T-helper 2 cell treated with Interferon-gamma antibody and Interleukin-4, amounts not matched to agents 100 ng/mL and 5 ng/mL, for 36 hours (primary cell): Measurements from ENCODE around the gene ABCA9. TPM values are rescaled to one million over a fixed set of nuclear protein-coding genes. Genes with fewer than 3 reads are reported as not detected.
"Not testable (repeated sequence)": the region's sequence is repeated elsewhere in the genome, so short reads cannot be mapped to it uniquely, and the experiment has no call there.

Experiments used
- intact Hi-C: fragments of 100-400 bp; cut with micrococcal nuclease; formaldehyde crosslinking; loops from one replicate; pipeline ENCODE4 v1.15.1; 2023
- total RNA-seq: library from RNA; stranded (reverse); gene quantifications from 2 replicates; pipeline ENCODE4 v1.2.3, GENCODE V29; 2022

Gene ABCA9
- total RNA-seq: 0.27 and 0.57 TPM in 2 replicates

DNA sequence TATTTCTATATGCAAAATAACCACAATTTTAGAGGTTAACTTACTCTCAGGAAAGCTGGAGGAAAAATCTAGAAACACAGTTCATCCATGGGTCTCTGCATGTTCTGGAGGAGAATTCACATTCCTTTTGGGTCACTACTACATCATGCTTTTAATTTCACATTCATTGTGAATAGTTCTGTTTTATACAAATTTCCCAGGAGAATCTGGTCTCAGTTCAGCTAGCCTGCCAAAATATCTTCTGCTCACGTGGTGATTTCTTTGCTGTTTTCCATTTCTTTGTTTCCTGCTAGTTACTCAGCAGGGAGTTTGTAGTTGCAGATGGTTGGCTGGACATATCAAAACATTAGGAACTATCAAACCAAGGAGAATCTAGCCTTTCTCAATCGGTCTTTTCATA is at the start of gene ABCA9:
Gene ABCA9 (minus strand): TSS at position 106 of the 400 bp plus-strand sequence. CDS start 9,801 bp downstream, outside the sequence.
- intact Hi-C loops: no loop called here

DNA sequence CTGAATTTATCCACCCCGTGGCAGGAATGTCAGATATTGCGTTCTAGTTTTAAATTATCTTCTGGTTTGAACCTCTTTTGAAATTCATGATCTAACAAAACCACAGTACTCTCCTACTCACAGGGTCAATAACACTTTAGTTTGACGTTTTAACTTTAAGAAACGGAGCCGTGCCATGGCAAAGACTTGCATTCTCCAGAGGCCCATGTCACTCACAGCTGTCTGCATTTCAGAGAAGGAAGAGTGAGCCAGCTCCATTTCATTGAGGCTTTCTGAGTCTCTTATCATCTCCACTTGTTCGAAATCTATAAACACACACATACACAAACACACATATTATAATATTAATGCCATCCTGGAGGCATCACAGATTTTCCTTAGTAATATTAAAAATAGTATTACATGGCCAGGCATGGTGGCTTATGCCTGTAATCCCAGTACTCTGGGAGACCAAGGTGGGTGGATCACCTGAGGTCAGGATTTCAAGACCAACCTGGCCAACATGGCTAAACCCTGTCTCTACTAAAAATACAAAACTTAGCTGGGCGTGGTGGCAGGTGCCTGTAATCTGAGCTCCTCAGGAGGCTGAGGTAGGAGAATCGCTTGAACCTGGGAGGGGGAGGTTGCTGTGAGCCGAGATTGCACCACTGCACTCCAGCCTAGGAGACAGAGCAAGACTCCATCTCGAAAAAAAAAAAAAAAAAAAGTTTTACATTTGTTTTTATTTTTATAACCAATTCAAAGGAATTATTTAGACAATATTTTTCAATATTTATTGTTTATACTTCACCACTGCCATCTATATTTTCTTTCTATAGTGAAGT is 45.4 kb upstream of the ABCA9 start:
- intact Hi-C loops: no loop called here

- intact Hi-C loops: no loop called here
These were observed 43.0 kb upstream of the ABCA9 start for GRCh38 chr17:69103557-69104233.

- intact Hi-C loops: no loop called here
These were observed 37.9 kb upstream of the ABCA9 start for GRCh38 chr17:69098625-69099024.

DNA sequence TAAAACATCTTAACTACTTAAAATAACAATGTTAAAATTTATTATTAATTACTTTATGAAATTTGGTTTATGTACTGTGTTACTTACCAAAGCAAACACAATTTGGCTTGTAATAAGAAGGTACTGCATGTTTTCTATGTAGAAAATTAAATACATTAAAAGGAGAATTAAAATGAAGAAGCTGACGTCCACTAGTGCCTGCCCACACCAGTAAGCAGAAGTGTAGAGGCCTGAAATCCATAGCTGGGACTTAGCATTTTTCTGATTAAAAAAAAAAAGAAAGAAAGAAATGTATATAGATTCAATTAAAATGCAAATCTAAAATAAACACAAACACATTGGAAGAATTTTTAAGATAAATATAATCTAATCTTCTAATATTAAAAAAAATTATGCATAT is 35.8 kb upstream of the ABCA9 start:
- intact Hi-C loops: no loop called here

- intact Hi-C loops: no loop called here
These were observed 33.3 kb upstream of the ABCA9 start for GRCh38 chr17:69093995-69094394.

- intact Hi-C loops: no loop called here
These were observed 32.6 kb upstream of the ABCA9 start for GRCh38 chr17:69093279-69093789.

- intact Hi-C loops: no loop called here
These were observed 29.6 kb upstream of the ABCA9 start for GRCh38 chr17:69090365-69090764.

- intact Hi-C loops: no loop called here
These were observed 28.0 kb upstream of the ABCA9 start for GRCh38 chr17:69088643-69089200.

DNA sequence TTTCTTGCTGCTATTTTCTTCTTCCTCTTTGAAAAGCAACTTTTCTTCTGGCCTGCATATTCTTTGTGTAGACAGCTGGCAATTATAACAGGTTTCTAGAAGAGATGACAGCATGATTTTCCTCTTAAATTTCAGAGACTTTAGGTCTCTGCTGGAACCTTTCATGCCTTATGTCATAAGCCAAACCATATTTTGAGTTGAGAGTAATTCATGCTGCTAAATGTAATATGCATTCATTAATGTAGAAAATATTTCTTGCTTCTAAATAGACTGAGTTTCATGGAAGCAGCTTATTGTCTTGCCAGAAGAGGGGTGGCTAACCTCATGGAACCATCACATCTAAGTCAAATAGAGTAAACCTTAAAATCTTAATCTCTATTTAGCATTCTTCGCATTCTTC is 25.9 kb upstream of the ABCA9 start:
- intact Hi-C loops: no loop called here

GRCh38 chr17:69084911-69085310 is 24.2 kb upstream of the ABCA9 start:
- intact Hi-C loops: no loop called here

GRCh38 chr17:69082696-69083095 is 22.0 kb upstream of the ABCA9 start:
- intact Hi-C loops: no loop called here

DNA sequence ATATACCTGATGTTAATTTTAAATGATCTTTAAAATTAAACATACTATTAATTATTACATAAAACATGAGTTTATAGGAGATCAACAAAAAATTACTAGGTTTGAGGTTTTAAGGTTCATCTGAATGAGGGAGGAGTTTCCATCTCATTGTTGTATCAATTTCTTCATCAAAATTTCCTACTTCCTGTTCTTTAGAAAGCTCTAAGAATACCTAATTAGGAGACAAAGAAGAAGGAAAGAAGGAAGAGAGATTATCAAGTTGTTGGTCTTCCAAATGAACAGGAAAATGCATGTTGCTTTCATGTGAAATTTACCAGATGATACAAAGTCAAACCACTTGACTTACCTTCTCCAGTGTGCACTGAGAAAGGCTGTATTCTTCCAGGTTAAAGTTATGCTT is 18.1 kb upstream of the ABCA9 start:
- intact Hi-C loops: no loop called here

- intact Hi-C loops: no loop called here
These were observed 15.1 kb upstream of the ABCA9 start for GRCh38 chr17:69075823-69076222.

DNA sequence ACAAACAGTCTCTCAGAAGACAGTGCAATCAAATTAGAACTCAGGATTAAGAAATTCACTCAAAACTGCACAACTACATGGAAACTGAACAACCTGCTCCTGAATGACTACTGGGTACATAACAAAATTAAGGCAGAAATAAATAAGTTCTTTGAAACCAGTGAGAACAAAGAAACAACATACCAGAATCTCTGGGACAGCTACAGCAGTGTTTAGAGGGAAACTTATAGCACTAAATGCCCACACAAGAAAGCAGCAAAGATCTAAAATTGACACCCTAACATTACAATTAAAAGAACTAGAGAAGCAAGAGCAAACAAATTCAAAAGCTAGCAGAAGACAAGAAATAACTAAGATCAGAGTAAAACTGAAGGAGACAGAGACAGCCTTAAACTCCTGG is 12.7 kb upstream of the ABCA9 start:
- intact Hi-C loops: not testable (repeated sequence)

- intact Hi-C loops: not testable (repeated sequence)
These were observed 12.1 kb upstream of the ABCA9 start for GRCh38 chr17:69072803-69073256.

- intact Hi-C loops: not testable (repeated sequence)
These were observed 10.5 kb upstream of the ABCA9 start for GRCh38 chr17:69071233-69071586.

DNA sequence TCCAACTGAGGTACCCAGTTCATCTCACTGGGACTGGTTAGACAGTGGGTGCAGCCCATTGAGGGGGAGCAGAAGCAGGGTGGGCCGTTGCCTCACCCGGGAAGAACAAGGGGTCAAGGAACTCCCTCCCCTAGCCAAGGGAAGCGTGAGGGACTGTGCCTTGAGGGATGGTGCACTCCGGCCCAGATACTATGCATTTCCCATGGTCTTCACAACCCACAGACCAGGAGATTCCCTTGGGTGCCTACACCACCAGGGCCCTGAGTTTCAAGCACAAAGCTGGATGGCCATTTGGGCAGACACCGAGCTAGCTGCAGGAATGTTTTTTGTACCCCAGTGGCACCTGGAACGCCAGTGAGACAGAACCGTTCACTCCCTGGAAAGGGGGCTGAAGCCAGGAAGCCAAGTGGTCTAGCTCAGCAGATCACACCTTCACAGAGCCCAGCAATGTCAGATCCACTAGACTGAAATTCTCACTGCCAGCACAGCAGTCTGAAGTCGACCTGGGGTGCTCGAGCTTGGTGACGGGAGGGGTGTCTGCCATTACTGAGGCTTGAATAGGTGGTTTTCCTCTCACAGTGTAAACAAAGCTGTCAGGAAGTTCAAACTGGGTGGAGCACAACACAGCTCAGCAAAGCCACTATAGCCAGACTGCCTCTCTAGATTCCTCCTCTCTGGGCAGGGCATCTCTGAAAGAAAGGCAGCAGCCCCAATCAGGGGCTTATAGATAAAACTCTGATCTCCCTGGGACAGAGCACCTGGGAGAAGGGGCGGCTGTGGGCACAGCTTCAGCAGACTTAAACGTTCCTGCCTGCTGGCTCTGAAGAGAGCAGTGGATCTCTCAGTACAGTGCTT is 9.9 kb upstream of the ABCA9 start:
- intact Hi-C loops: not testable (repeated sequence)

DNA sequence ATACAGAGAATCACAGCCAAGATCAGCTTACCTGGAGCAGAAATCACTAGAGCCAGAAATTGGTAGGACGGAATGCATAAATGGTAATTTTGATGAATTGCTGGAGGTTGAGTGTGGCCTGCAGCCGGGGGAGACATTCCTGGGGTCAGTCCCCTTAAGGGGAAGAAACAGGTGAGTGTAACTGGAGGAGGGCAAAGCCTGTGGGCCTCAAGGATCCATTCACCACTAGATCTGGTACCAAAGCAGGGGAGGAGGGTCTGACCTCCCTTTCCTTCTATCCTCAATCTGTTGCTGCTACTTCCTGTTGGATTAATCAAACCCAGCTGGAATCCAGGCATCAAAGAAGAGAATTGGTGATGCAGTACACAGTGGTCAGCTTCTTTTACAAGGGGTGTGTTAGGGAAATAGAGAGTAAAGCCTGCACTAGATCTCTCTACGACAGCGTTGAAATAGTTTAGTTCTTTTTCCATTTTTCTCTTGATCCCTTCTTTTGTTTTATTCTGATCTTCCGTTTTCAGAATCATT is 8.6 kb upstream of the ABCA9 start:
- intact Hi-C loops: no loop called here

DNA sequence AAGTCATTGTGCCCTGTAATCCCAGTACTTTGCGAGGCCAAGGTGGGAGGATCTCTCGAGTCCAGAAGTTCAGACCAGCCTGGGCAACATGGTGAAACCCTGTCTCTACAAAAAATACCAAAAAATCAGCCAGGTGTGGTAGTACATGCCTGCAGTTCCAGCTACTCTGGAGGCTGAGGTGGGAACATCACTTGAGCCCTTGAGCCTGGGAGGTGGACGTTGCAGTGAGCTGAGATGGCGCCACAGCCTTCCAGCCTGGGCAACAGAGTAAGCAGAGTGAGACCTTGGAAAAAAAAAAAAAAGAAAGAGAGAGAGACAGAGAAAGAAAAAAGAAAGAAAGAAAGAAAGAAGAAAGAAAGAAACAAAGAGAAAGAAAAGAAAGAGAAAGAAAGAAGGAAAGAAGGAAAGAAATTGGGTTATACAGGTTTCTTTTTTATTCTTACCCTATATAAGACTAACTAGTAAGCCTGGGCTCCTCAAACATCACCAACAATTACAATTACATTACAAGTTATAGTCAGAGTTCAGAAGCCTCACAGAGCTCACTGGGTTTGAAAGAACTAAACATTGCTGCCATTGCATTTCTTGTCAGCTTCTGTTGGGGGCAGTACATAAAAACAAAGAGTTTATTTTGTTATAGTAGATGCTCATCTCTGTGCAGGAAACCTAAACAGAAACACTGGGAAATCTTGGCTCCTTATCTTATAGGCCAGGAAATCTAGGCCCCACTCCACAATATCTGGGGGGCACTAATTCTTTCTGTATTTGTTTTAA is 6.7 kb upstream of the ABCA9 start:
- intact Hi-C loops: no loop called here
